C4-2B (cell line): Measurements from ENCODE around the gene KRTAP16-1.
"Not testable (repeated sequence)": the region's sequence is repeated elsewhere in the genome, so short reads cannot be mapped to it uniquely, and the experiment has no call there.

Experiments used
- H3K27ac ChIP-seq: fragments of 450-650 bp; 2 replicates; pipeline ENCODE4 v1.5.1; 2017
- CTCF ChIP-seq: fragments of 450-650 bp; conservative IDR thresholded peaks from 2 replicates; pipeline ENCODE4 v1.5.1; 2017; ENCODE audit warnings: mild to moderate bottlenecking
- ZFX ChIP-seq: fragments of 450-650 bp; IDR thresholded peaks from 2 replicates; pipeline ENCODE4 v1.6.1; 2017

Gene KRTAP16-1

GRCh38 chr17:41287050-41287449 lies 22.1 kb downstream of the KRTAP16-1 start:
- TF ChIP-seq ZFX (no peak), CTCF (no peak)
- no peak overlapping the region for H3K27ac ChIP-seq

GRCh38 chr17:41284546-41284945 lies 24.6 kb downstream of the KRTAP16-1 start:
- TF ChIP-seq CTCF (no peak), ZFX (no peak)
- H3K27ac ChIP-seq, result no peak overlapping the region

- H3K27ac ChIP-seq, result no peak overlapping the region
- no peak for TF ChIP-seq ZFX
- TF ChIP-seq CTCF, result no peak
These were observed 25.1 kb downstream of the KRTAP16-1 start for GRCh38 chr17:41284043-41284442.

- TF ChIP-seq ZFX (no peak), CTCF (no peak)
- no peak overlapping the region for H3K27ac ChIP-seq
These were observed 30.7 kb downstream of the KRTAP16-1 start for GRCh38 chr17:41278176-41278955.

- not testable (repeated sequence) for H3K27ac ChIP-seq
These were observed 33.4 kb downstream of the KRTAP16-1 start, which contains the start of gene KRTAP9-7 for GRCh38 chr17:41275648-41276190. Gene KRTAP9-7, plus strand, starts transcription at chr17:41275698. Its CDS starts 0 bp downstream, at chr17:41275698.

- TF ChIP-seq ZFX (no peak), CTCF (no peak)
- no peak overlapping the region for H3K27ac ChIP-seq
These were observed 37.3 kb downstream of the KRTAP16-1 start for GRCh38 chr17:41271858-41272257.

- not testable (repeated sequence) for H3K27ac ChIP-seq
These were observed 37.8 kb downstream of the KRTAP16-1 start for GRCh38 chr17:41271323-41271722.

GRCh38 chr17:41267711-41268110 lies 41.4 kb downstream of the KRTAP16-1 start:
- TF ChIP-seq ZFX, result no peak
- no peak for TF ChIP-seq CTCF
- no peak overlapping the region for H3K27ac ChIP-seq
